Fibroblast of pulmonary artery (primary cell): ENCODE results near the gene PELI2.

Source experiments
- DNase-seq: peaks from one replicate; pipeline ENCODE4 v3.0.0-alpha.2; 2010; ENCODE audit warnings: low read depth
- H3K4me3 ChIP-seq: replicated peaks from 2 replicates; pipeline ENCODE4 v1.5.1; 2011; ENCODE audit warnings: low read depth, mild to moderate bottlenecking, control low read depth, low read length, moderate library complexity
- TF ChIP-seq, protein P1 (sequence below): IDR thresholded peaks from 2 replicates; pipeline ENCODE4 v1.5.1; 2011; ENCODE audit warnings: mild to moderate bottlenecking, control low read depth, low read length, inconsistent platforms; ENCODE audit errors: missing control alignments

PELI2 gene

DNA sequence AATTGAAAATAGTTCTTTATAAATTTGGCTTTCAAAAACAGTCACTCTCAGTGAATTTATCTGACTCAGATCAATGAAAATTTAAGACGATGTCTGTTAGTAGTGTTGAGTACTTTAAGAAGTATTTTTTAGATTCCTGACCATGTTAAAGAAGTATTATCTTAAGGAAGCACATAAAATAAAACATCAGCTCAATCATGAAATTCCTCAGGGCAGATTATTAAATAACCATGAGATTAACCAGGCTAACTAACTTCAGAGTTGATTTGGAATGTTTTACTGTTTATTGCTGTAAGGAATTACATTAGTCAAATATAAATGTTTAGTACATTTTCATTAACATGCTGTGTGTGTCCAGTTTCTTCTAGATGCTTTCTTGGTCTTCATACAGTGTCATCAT is 160.2 kb downstream of the PELI2 start:
- DNase-seq: no peak
- TF ChIP-seq, protein P1, sequence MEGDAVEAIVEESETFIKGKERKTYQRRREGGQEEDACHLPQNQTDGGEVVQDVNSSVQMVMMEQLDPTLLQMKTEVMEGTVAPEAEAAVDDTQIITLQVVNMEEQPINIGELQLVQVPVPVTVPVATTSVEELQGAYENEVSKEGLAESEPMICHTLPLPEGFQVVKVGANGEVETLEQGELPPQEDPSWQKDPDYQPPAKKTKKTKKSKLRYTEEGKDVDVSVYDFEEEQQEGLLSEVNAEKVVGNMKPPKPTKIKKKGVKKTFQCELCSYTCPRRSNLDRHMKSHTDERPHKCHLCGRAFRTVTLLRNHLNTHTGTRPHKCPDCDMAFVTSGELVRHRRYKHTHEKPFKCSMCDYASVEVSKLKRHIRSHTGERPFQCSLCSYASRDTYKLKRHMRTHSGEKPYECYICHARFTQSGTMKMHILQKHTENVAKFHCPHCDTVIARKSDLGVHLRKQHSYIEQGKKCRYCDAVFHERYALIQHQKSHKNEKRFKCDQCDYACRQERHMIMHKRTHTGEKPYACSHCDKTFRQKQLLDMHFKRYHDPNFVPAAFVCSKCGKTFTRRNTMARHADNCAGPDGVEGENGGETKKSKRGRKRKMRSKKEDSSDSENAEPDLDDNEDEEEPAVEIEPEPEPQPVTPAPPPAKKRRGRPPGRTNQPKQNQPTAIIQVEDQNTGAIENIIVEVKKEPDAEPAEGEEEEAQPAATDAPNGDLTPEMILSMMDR: no peak
- no peak overlapping the region for H3K4me3 ChIP-seq

DNA sequence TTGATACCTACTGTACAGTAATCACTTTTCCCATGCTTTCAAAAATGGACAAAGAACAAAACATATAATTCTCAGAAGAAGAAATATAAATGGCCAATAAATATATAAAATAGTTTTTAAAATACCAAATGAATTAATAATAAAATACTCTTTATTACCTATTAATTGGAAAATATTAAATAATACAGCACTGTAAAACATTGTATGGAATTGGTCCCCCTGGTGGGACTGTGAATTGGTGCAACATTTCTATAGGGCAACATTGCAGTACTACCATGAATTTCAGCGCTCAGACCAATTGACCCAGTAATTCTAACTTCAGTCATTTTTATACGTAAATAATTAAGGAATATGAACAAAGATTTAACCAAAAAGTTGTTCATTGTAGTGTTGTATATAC is 162.6 kb downstream of the PELI2 start:
- no peak for DNase-seq
- H3K4me3 ChIP-seq: no peak overlapping the region
- TF ChIP-seq, protein P1: peak; percentile 26

DNA sequence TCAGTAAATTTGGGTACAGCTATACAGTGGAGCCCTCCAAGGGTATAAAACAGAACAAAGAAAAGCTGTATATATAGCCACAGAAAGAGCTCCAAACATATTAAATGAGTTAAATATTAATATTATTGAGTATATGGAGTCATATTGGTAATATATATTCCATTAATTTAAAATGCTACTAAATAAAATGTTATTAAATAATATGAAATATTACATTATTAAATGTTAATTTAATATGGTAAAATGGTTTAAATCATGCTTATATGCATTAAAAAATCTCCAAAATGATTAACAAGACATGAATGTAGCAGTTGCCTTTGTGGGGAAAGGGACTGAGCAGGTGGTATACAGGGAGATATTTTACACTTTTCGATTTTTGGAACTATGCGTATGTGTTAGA is 164.0 kb downstream of the PELI2 start:
- TF ChIP-seq, protein P1: no peak
- H3K4me3 ChIP-seq: no peak overlapping the region
- no peak for DNase-seq

DNA sequence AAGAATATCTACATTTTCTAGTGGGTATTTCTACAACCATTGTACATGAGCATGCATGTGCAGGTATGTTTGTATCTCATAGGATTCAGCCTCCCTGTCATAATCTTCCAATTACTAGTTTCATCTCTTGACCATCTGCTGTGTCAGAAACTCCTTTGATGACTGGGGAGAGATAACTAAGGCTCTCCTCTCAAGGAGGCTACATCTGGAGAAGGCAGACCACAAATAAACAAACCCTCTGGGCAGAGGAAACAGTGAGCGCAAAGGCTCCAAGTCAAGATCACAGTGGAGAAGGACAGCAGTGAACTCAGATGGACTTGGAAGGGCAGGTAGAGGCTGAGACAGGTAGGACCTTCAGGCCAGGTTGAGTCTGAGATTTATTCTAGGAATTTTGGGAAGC is 166.4 kb downstream of the PELI2 start:
- H3K4me3 ChIP-seq: no peak overlapping the region
- TF ChIP-seq, protein P1: no peak
- no peak for DNase-seq

DNA sequence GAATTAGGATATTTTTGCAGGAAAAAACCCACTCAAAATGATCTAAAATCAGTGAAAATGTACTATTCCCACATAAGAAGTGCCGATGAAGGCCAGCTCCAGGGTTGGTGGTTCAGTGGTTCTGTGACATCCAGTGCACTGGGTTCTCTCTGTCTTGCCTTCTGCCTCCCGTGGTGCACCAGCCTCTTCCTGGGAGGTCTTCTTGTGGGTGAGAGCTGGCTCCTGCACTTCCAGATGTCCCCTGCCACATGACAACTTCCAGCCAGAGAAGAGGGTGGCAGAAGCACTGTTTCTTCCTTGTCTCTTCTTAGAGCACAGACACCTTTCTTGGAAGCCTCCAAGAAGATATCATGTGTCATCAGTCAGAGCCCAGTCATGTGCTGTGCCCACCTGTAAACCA is 170.9 kb downstream of the PELI2 start:
- no peak for DNase-seq
- H3K4me3 ChIP-seq: no peak overlapping the region
- TF ChIP-seq, protein P1: no peak

DNA sequence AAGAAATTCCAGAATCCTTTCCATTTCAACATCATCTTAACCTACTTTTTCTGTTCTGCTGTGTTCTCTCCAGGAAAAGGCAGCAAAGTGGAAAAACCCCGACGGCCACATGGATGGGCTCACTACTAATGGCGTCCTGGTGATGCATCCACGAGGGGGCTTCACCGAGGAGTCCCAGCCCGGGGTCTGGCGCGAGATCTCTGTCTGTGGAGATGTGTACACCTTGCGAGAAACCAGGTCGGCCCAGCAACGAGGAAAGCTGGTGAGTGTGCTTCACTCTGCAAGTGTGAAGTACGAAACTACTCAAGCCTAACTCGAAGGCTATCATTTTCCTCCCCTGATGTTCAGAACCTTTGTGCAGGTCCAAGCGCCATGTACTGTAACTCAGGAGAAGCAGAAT is 172.0 kb downstream of the PELI2 start:
- TF ChIP-seq, protein P1: no peak
- DNase-seq: no peak
- H3K4me3 ChIP-seq: no peak overlapping the region

DNA sequence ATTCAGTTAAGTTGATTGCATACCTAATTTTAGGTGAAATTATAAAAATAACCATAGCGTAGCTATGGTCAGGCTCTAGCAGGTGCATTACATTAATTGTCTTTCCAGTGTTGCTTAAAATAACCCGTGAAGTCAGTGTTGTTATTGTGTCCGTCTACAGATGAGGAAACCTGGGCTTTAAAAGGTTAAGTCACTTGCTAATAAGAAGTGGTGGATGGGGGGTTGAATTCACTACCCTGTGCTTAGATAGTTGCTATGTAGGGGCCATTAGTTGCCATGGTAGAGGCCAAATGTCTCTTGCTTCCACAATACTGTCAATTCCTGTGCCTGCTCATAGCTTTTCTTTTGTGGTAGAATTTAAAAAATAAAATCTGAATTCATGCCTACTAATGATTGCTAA is 174.8 kb downstream of the PELI2 start:
- TF ChIP-seq, protein P1: no peak
- DNase-seq: no peak
- H3K4me3 ChIP-seq: no peak overlapping the region
